MG63 (cell line): Measurements from ENCODE around the gene CCN5. TPM values are rescaled to one million over a fixed set of nuclear protein-coding genes. Genes with fewer than 3 reads are reported as not detected.

ENCODE experiments used
- DNase-seq: peaks from one replicate; pipeline ENCODE4 v3.0.0-alpha.2; 2020
- H3K27me3 ChIP-seq: fragments of 250-450 bp; sonication (Bioruptor Pico); 2 replicates; pipeline ENCODE4 v1.5.1; 2020; ENCODE audit warnings: mild to moderate bottlenecking, moderate library complexity
- H3K36me3 ChIP-seq: fragments of 250-450 bp; sonication (Bioruptor Pico); 2 replicates; pipeline ENCODE4 v1.5.1; 2020; ENCODE audit warnings: mild to moderate bottlenecking, moderate library complexity
- H3K4me3 ChIP-seq: fragments of 250-450 bp; sonication (Bioruptor Pico); 2 replicates; pipeline ENCODE4 v1.5.1; 2020; ENCODE audit warnings: mild to moderate bottlenecking, moderate library complexity
- H3K9me3 ChIP-seq: fragments of 250-450 bp; sonication (Bioruptor Pico); 2 replicates; pipeline ENCODE4 v1.5.1; 2020; ENCODE audit warnings: mild to moderate bottlenecking, moderate library complexity
- total RNA-seq: library from RNA; depleted of rRNA; stranded (reverse); fragments of >200 nt; shearing (Covaris generic); gene quantifications from 2 replicates; pipeline ENCODE4 v1.2.3, GENCODE V29; 2014; ENCODE audit warnings: low replicate concordance

CCN5 gene
- total RNA-seq, 1 experiment from 2014 or later = 0.07 TPM

- H3K36me3 ChIP-seq = no peaks in the 10 kb centered on the region
- DNase-seq = no peak
Observed at GRCh38 chr20:44705364-44706094, 9.6 kb upstream of the CCN5 start.

DNA sequence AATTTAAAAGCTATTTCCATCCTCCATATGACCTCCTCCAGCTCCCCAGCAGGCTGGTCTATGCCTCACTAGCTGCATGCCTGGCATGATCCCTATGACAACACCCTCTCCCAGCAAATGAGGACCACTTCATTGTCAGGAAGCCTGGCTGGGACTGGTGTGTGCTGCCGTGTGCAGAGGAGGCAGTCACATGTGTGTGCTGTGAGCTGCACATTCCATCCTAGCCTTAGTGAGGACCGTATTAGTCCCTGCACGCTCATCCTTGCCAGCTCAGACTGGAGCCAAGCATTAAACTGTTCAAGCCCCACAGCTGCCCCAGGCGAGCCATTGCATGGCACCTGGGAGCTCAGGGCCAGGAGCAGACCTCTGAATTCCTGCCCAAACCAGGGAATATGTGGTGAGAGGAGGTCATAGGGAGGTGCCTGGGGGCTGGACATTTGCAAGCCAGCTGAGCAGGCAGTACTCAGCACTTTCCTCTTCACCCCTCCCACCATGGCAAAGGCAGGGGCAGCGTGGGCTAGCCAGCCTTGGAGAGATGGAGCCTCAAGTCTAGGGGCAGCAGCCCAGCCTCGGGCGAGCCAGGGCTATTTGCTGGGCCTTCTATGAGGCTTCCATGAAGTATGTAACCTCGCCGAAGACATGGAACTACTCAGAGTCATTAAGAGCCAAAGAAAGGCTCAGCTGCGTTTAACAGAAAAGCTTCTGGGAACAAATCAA lies 8.7 kb upstream of the CCN5 start:
- Histone ChIP-seq H3K27me3 (no peaks in the 10 kb centered on the region), H3K36me3 (no peaks in the 10 kb centered on the region), H3K9me3 (no peaks in the 10 kb centered on the region), H3K4me3 (no peak overlapping the region)
- peak; percentile 76 for DNase-seq

More at GRCh38 chr20:44705364-44706094, 9.6 kb upstream of the CCN5 start:
- no peaks in the 10 kb centered on the region for H3K9me3 ChIP-seq
- no peak overlapping the region for H3K4me3 ChIP-seq
- no peaks in the 10 kb centered on the region for H3K27me3 ChIP-seq

- no peaks in the 10 kb centered on the region for H3K36me3 ChIP-seq
- no peak overlapping the region for H3K4me3 ChIP-seq
- no peaks in the 10 kb centered on the region for H3K27me3 ChIP-seq
- H3K9me3 ChIP-seq = no peaks in the 10 kb centered on the region
- DNase-seq = no peak
Observed at GRCh38 chr20:44707018-44707579, 8.1 kb upstream of the CCN5 start.

- Histone ChIP-seq H3K9me3 (no peaks in the 10 kb centered on the region), H3K4me3 (no peak overlapping the region), H3K27me3 (no peaks in the 10 kb centered on the region), H3K36me3 (no peaks in the 10 kb centered on the region)
- DNase-seq = no peak
Observed at GRCh38 chr20:44709380-44709779, 5.8 kb upstream of the CCN5 start.

GRCh38 chr20:44709797-44710196 lies 5.4 kb upstream of the CCN5 start:
- Histone ChIP-seq H3K9me3 (no peaks in the 10 kb centered on the region), H3K27me3 (no peaks in the 10 kb centered on the region), H3K4me3 (no peak overlapping the region), H3K36me3 (no peaks in the 10 kb centered on the region)
- DNase-seq = no peak

GRCh38 chr20:44711237-44711636 lies 3.9 kb upstream of the CCN5 start:
- no peak for DNase-seq
- H3K9me3 ChIP-seq = no peaks in the 10 kb centered on the region
- H3K4me3 ChIP-seq = no peak overlapping the region
- no peaks in the 10 kb centered on the region for H3K36me3 ChIP-seq
- no peaks in the 10 kb centered on the region for H3K27me3 ChIP-seq

DNA sequence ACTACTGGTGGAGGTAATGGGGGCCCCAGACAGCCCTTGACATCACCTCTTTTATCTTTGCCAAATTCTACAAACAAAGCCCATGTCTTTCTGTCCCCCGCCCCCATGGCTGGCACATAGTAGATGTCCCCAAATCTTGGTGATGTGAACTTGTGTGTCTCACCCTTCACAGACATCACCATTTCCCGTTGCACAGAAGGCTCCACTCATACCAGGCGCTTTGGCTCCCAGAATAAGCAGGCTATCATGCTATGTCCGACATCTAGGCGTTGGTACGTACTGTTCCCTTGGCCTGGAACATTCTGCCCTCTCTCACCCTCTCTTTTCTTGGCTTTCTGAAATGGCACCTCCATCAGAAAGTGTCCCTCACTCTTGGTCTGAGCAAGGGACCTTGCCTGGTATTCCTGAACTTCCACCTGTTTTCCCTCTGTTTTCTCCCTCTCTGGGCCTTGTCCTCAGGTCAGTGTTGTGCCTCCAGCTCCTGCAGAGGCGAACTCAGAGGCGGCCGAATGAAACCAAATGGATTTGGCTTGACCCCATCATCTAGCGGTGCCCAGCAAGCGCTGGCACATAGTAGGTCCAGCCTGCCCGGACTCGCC lies 968 bp upstream of the CCN5 start:
- Histone ChIP-seq H3K27me3 (no peaks in the 10 kb centered on the region), H3K36me3 (no peaks in the 10 kb centered on the region), H3K9me3 (no peaks in the 10 kb centered on the region), H3K4me3 (no peak overlapping the region)
- no peak for DNase-seq

DNA sequence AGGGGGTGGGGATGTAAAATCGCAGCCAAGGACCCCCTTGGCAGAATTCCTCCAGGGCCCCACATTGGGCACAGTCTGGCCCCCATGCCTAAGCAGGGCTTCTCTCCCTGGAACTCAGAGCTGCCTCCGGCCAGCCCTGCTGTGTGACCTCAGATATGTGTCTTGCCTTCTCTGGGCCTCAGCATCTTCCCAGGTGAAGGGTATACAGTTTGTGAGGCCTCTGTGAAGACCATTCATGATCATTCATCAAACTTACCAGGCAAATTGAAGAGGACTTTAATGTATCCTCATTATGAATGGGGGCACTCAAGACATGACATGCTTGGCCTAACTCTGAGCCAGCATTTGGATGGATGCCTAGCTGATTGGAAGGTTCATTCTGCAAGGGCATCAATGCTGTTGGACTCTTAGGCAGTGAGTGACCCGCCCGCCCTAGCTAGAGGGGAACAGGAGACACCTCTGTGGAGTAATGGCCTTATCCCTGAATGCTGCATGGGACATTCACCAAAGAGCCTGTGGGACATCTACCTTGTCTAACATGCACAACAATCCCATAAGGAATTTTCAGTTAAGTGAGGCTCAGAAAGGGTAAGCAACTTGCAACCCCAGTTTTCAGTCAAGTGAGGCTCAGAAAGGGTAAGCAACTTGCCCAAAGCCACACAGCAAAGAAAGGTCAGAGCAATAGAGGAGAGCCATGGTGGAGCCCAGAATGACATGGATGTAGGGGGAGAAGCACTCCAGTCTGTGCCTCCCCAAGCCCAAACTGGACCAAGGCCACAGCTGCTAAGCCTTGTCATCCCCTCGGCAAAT lies 535 bp downstream of the CCN5 start:
- Histone ChIP-seq H3K36me3 (no peaks in the 10 kb centered on the region), H3K4me3 (no peak overlapping the region), H3K9me3 (no peaks in the 10 kb centered on the region), H3K27me3 (no peaks in the 10 kb centered on the region)
- DNase-seq = no peak

DNA sequence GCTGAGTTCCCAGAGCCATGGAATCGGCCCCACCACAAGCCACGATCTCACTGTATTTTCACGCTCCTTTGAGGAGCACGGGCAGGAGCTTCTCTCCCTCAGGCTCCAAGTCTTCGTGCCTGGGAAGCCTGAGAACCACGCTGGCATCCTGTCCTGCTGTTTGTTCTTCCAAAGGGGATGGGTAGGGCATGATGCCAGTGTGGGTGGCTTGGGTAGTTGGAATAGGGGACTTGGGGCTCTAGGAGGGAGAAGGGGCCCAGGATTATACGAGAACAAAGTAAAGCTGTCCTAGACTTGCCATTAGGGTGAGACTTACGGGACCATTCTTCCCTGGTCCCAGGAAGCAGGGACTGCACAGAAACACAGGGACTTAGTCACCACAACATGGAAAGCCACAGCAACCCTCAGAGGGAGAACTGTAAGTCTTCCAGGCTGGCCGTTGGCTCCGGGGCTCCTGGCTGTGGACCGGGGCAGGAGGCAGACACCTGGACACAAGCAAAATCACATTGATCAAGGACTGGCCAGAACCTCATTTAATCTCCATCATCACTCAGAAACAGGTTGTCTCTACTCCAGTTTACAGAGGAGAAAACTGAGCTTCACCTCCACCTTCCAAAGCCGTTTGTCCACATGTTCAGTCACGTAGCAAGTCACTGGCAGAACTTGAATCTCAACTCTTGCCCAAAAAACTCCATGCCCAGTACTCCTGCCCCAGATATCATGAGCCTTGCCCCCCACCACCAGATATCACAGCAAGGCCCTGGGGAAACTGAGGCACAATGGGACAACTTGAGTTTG lies 1.3 kb downstream of the CCN5 start:
- no peak for DNase-seq
- H3K9me3 ChIP-seq = no peaks in the 10 kb centered on the region

GRCh38 chr20:44717986-44718385 lies 2.8 kb downstream of the CCN5 start:
- H3K4me3 ChIP-seq = no peak overlapping the region
- H3K9me3 ChIP-seq = no peaks in the 10 kb centered on the region
- no peaks in the 10 kb centered on the region for H3K27me3 ChIP-seq
- peak; percentile 40 for DNase-seq
- H3K36me3 ChIP-seq = no peaks in the 10 kb centered on the region

More for the DNA sequence above, 1.3 kb downstream of the CCN5 start:
- no peaks in the 10 kb centered on the region for H3K36me3 ChIP-seq
- H3K27me3 ChIP-seq = no peaks in the 10 kb centered on the region
- no peak overlapping the region for H3K4me3 ChIP-seq

DNA sequence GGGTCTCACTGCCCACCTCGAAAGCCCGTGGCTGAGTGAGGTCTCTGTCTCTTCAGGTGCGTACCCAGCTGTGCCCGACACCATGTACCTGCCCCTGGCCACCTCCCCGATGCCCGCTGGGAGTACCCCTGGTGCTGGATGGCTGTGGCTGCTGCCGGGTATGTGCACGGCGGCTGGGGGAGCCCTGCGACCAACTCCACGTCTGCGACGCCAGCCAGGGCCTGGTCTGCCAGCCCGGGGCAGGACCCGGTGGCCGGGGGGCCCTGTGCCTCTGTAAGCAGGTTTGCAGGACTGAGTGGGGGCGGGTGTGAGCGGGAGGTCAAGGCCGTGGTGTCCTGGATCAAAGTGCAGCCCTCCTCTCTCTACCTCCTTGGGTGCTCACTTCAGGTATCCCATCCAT lies 4.7 kb downstream of the CCN5 start:
- Histone ChIP-seq H3K27me3 (no peaks in the 10 kb centered on the region), H3K36me3 (no peaks in the 10 kb centered on the region), H3K4me3 (no peak overlapping the region), H3K9me3 (no peaks in the 10 kb centered on the region)
- no peak for DNase-seq

GRCh38 chr20:44720621-44720996 lies 5.4 kb downstream of the CCN5 start:
- no peaks in the 10 kb centered on the region for H3K27me3 ChIP-seq
- no peak overlapping the region for H3K4me3 ChIP-seq
- no peaks in the 10 kb centered on the region for H3K9me3 ChIP-seq
- DNase-seq = peak; percentile 87
- H3K36me3 ChIP-seq = no peaks in the 10 kb centered on the region

DNA sequence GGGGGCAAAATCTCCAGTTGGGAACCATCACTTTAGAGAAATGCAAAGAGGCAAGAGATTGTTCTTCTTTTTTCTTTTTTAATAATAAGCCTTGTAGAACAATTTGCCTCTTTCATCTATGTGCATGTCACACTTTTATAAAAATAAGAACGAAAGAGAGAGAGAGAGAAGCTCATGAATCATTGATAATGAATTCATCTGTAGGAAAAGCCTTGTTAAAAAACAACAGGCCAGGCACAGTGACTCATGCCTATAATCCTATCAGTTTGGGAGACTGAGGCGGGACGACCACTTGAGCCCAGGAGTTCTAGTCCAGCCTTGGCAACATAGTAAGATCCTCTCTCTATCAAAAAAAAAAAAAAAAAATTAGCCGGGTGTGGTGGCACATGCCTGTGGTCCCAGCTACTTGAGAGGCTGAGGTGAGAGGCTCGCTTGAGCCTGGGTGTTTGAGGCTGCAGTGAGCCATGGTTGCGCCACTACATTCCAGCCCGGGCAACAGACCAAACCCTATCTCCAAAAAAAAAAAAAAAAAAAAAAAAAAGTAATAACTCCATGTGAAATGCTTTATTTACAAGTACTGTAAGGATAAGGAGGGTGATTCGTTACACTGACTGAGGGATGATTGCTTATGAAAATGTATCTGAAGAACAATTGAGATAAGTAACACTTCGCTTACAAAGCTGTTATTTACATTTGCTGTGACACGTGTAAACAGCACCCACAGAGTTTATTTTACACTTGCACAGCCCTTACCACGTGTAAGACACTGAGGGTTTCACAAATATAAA lies 6.0 kb downstream of the CCN5 start:
- no peak overlapping the region for H3K4me3 ChIP-seq
- no peaks in the 10 kb centered on the region for H3K27me3 ChIP-seq
- DNase-seq = peak; percentile 86
- H3K36me3 ChIP-seq = no peaks in the 10 kb centered on the region
- H3K9me3 ChIP-seq = no peaks in the 10 kb centered on the region

- Histone ChIP-seq H3K4me3 (no peak overlapping the region), H3K27me3 (no peaks in the 10 kb centered on the region), H3K9me3 (no peaks in the 10 kb centered on the region), H3K36me3 (no peaks in the 10 kb centered on the region)
- DNase-seq = no peak
Observed at GRCh38 chr20:44721785-44722054, 6.6 kb downstream of the CCN5 start.

GRCh38 chr20:44722990-44723389 lies 7.8 kb downstream of the CCN5 start:
- no peak for DNase-seq
- Histone ChIP-seq H3K27me3 (no peaks in the 10 kb centered on the region), H3K36me3 (no peaks in the 10 kb centered on the region), H3K9me3 (no peaks in the 10 kb centered on the region), H3K4me3 (no peak overlapping the region)

- Histone ChIP-seq H3K4me3 (no peak overlapping the region), H3K9me3 (no peaks in the 10 kb centered on the region), H3K36me3 (no peaks in the 10 kb centered on the region), H3K27me3 (no peaks in the 10 kb centered on the region)
- DNase-seq = no peak
Observed at GRCh38 chr20:44723391-44723790, 8.2 kb downstream of the CCN5 start.
